Breast epithelium (tissue), 3 donors: ENCODE measurements around the gene SIGLEC9.

Experiments
- CTCF ChIP-seq, 3 donors: fragments of 450-650 bp; IDR thresholded peaks; one replicate each; pipeline ENCODE4 v1.5.1; 2016 to 2017; ENCODE audit warnings: antibody characterized with exemption in 3 of 3, mild to moderate bottlenecking in 3 of 3, moderate library complexity in 3 of 3
- POLR2A ChIP-seq: fragments of 450-650 bp; IDR thresholded peaks from one replicate; pipeline ENCODE4 v1.6.1; 2016; ENCODE audit warnings: antibody characterized with exemption, mild to moderate bottlenecking, moderate library complexity

DNA sequence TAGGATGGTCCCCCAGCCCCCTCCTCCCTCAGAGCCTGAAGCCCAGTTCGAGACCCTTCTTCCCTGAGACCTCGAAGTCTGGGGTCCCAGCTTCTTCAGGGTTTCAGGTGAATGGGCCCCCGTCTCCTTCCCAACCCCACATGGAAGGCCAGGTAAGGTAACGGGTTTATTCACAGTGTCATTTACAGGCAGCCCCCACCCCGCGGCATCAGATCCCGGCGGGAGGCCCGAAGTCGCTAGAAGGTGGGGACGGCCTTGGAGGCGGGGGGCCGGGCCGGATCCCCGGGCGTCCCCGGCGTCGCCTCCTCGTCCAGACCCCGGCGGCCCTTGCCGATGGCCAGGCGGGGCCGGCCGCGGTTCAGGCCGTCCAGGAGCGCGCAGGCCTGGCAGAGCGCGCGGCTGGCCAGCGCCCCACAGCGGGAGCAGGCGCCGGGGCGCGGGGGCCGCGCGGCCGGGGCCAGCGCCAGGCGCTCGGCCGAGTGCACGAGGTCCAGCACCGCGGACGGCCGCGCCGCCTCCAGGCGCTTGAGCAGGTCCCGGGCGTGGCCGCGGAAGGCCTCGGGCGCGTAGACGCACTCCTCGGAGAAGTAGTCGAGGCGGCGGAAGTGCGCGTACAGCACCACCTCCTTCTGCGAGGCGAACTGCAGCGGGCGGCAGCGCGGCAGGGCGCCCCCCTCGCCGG lies 26.2 kb upstream of the SIGLEC9 start:
- no peak for TF ChIP-seq CTCF (IDR thresholded peaks at IDR 0.05)
- TF ChIP-seq POLR2A = no peak
